ENCODE measurements around the gene WDPCP. TPM values are rescaled to one million over a fixed set of nuclear protein-coding genes. Genes with fewer than 3 reads are reported as not detected.
"Not testable (repeated sequence)": the region's sequence is repeated elsewhere in the genome, so short reads cannot be mapped to it uniquely, and the experiment has no call there.

Gene WDPCP
- total RNA-seq, 2 experiments from 2014 or later = 14.8 to 29.3 TPM

DNA sequence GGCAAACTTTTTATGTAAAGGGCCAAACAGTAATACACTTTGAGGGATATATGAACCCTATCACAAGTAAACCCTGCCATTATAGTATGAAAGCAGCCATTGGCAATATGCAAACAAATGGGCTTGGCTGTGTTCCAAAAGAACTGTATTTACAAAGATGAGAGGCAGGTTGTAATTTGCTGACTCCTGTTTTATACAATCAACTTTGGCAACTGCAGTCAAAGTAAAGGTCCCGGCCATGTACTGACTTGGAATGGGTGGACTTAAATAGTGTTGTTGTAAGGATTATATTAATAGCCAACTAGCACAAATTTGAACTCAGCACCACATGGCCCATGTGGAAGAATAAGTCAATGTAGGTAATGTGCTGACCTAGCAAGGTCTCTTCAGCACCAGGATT, 223.4 kb downstream of the WDPCP start:
- Histone ChIP-seq H3K9me2 (ENCODE audit: insufficient read depth, low read length) (no peaks in the 10 kb centered on the region), H3K36me3 (ENCODE audit: insufficient read depth, low read length) (no peaks in the 10 kb centered on the region), H3K9me3 (ENCODE audit: low read length) (no peaks in the 10 kb centered on the region), H3K79me2 (ENCODE audit: insufficient read depth, low read depth, low read length) (no peaks in the 10 kb centered on the region), H3K4me3 (ENCODE audit: low read depth, low read length, poor library complexity, severe bottlenecking) (no peak overlapping the region), H4K20me1 (ENCODE audit: insufficient read depth, low read length) (no peaks in the 10 kb centered on the region), H3K4me2 (ENCODE audit: low read length) (no peak overlapping the region), H2AFZ (ENCODE audit: low read length) (no peak overlapping the region), H3K4me1 (ENCODE audit: insufficient read depth, low read length, poor library complexity, severe bottlenecking) (no peaks in the 10 kb centered on the region), H3K27ac (ENCODE audit: low read depth, low read length, poor library complexity, severe bottlenecking) (no peak overlapping the region)
- ChIA-PET POLR2A (interaction anchor here (0.6 kb wide), 1 partner anchor 55 kb away, joined by 5 read pairs; no protein-coding TSS in a partner anchor), CTCF (ENCODE audit: unreplicated experiment) (no interaction called here)
- TF ChIP-seq EZH2phosphoT487 (IDR thresholded peaks at IDR 0.05; ENCODE audit: borderline replicate concordance, low read depth, low read length) = no peak
- TF ChIP-seq, protein P1, sequence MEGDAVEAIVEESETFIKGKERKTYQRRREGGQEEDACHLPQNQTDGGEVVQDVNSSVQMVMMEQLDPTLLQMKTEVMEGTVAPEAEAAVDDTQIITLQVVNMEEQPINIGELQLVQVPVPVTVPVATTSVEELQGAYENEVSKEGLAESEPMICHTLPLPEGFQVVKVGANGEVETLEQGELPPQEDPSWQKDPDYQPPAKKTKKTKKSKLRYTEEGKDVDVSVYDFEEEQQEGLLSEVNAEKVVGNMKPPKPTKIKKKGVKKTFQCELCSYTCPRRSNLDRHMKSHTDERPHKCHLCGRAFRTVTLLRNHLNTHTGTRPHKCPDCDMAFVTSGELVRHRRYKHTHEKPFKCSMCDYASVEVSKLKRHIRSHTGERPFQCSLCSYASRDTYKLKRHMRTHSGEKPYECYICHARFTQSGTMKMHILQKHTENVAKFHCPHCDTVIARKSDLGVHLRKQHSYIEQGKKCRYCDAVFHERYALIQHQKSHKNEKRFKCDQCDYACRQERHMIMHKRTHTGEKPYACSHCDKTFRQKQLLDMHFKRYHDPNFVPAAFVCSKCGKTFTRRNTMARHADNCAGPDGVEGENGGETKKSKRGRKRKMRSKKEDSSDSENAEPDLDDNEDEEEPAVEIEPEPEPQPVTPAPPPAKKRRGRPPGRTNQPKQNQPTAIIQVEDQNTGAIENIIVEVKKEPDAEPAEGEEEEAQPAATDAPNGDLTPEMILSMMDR (conservative IDR thresholded peaks at IDR 0.05; ENCODE audit: low read length) = no peak
- BruUV-seq (replicated peaks) = no TSS peak
- intact Hi-C loops (cut with micrococcal nuclease; ENCODE audit: unreplicated experiment) = no loop called here
- DNase-seq (ENCODE audit: low spot score) = no peak

DNA sequence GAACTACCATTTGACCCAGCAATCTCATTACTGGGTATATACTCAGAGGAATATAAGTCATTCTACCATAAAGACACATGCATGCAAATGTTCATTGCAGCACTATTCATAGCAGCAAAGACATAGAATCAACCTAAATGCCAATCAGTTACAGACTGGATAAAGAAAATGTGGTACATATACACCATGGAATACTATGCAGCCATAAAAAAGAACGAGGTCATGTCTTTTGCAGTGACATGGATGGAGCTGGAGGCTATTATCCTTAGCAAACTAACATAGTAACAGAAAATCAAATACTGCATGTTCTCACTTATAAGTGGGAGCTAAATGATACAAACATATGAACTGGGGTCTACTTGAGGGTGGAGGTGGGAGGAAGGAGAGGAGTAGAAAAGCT, 230.6 kb downstream of the WDPCP start:
- H3K36me3 ChIP-seq (ENCODE audit: insufficient read depth, low read length); H3K4me3 ChIP-seq (ENCODE audit: low read depth, low read length, poor library complexity, severe bottlenecking); H3K79me2 ChIP-seq (ENCODE audit: insufficient read depth, low read depth, low read length); H4K20me1 ChIP-seq (ENCODE audit: insufficient read depth, low read length); H3K9me2 ChIP-seq (ENCODE audit: insufficient read depth, low read length); intact Hi-C loops (cut with micrococcal nuclease; ENCODE audit: unreplicated experiment); H3K9me3 ChIP-seq (ENCODE audit: low read length); H2AFZ ChIP-seq (ENCODE audit: low read length); CTCF ChIA-PET (ENCODE audit: unreplicated experiment); H3K4me2 ChIP-seq (ENCODE audit: low read length); BruUV-seq (replicated peaks); DNase-seq (ENCODE audit: low spot score): not testable (repeated sequence)
- POLR2A ChIA-PET = interaction anchor here (0.6 to 0.7 kb wide), 3 partner anchors 11 to 447 kb away, joined by 3 to 4 read pairs (median 3); no protein-coding TSS in a partner anchor
- Histone ChIP-seq H3K27ac (ENCODE audit: low read depth, low read length, poor library complexity, severe bottlenecking) (peak overlapping the region; percentile 11), H3K4me1 (ENCODE audit: insufficient read depth, low read length, poor library complexity, severe bottlenecking) (peaks cover 12% of the 10 kb centered on the region)

DNA sequence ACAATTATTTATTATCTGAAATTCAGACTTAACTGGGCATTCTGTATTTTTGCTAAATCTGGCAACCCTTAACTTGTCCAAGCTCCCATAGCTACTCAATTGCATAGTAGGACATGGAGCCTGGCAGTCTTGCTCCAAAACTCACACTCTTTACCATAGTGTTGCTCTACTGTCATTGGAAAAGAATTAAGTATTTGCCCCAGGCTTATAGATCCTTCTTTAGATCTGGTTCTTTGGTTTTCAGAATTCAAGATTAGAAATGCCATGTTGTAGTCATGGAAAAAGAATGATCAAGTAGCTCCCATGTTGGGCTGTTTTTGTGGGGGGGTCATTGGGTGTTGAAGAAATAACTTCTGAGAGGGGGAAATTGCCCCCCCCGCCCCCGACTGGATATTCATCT, 240.9 kb downstream of the WDPCP start:
- Histone ChIP-seq H3K9me3 (ENCODE audit: low read length) (peaks cover 11% of the 10 kb centered on the region), H3K4me1 (ENCODE audit: insufficient read depth, low read length, poor library complexity, severe bottlenecking) (no peaks in the 10 kb centered on the region), H4K20me1 (ENCODE audit: insufficient read depth, low read length) (no peaks in the 10 kb centered on the region), H2AFZ (ENCODE audit: low read length) (no peak overlapping the region), H3K27ac (ENCODE audit: low read depth, low read length, poor library complexity, severe bottlenecking) (no peak overlapping the region), H3K79me2 (ENCODE audit: insufficient read depth, low read depth, low read length) (no peaks in the 10 kb centered on the region), H3K9me2 (ENCODE audit: insufficient read depth, low read length) (no peaks in the 10 kb centered on the region), H3K4me2 (ENCODE audit: low read length) (no peak overlapping the region), H3K36me3 (ENCODE audit: insufficient read depth, low read length) (no peaks in the 10 kb centered on the region), H3K4me3 (ENCODE audit: low read depth, low read length, poor library complexity, severe bottlenecking) (no peak overlapping the region)
- DNase-seq (ENCODE audit: low spot score) = no peak
- ChIA-PET CTCF (ENCODE audit: unreplicated experiment) (interaction anchor here (0.6 kb wide), 1 partner anchor 12 kb away, joined by 3 read pairs; no protein-coding TSS in a partner anchor), POLR2A (interaction anchor here (1.0 kb wide), 1 partner anchor 13 kb away, joined by 7 read pairs; no protein-coding TSS in a partner anchor)
- TF ChIP-seq EZH2phosphoT487 (IDR thresholded peaks at IDR 0.05; ENCODE audit: borderline replicate concordance, low read depth, low read length) = no peak
- TF ChIP-seq, protein P1 (conservative IDR thresholded peaks at IDR 0.05; ENCODE audit: low read length) = no peak
- no TSS peak for BruUV-seq (replicated peaks)
- intact Hi-C loops (cut with micrococcal nuclease; ENCODE audit: unreplicated experiment) = loop anchor here (5.0 kb wide), 1 partner anchor 35 kb away; no protein-coding TSS in a partner anchor

All from OCI-LY7 (cell line).